ENCODE data around the gene NDUFS6. TPM values are rescaled to one million over a fixed set of nuclear protein-coding genes. Genes with fewer than 3 reads are reported as not detected.

NDUFS6 gene
- total RNA-seq, 1 donor = 10.3 TPM

DNA sequence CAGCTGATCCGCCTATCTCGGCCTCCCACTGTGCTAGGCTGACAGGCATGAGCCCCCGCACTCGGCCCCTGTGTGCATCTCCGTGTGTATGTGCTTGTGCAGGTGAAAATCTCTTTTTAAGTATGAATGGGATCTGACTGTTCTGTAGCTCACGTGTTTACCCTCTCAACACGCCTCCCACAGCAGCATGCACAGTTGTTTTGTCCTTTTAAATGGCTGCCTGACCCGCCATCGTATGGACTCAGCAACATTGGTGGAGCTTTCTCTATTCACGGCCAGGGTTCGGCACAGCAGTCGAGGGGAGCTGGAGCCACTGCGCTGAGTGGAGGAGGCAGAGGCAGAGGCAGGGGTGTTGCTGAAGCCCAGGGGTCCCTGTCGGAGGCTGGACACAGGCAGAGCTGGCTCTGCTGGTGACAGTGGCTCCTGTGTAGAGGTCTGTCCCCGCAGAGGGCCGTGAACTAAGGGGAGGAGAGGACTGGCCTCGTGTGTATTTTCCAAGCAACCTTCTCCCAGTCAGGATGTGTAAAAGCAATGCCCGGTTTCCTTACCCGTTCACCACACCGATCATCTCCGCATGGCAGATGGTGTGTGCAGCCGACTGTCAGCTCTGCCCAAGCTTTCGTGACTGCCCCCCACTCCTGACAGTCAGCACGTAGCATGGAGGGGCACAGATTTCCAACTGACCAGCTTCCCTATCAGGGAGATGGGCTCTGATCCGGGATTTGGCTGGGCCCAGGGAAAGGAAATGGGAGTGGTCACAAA lies 38.9 kb upstream of the NDUFS6 start:
- H3K27me3 ChIP-seq (ENCODE audit: insufficient read depth, low read length) = no peaks in the 10 kb centered on the region
- H3K4me1 ChIP-seq (ENCODE audit: insufficient read depth, low read length) = no peaks in the 10 kb centered on the region
- no peaks in the 10 kb centered on the region for H3K9me3 ChIP-seq (ENCODE audit: low read depth, low read length)
- no peak overlapping the region for H3K4me3 ChIP-seq (ENCODE audit: low read length)

DNA sequence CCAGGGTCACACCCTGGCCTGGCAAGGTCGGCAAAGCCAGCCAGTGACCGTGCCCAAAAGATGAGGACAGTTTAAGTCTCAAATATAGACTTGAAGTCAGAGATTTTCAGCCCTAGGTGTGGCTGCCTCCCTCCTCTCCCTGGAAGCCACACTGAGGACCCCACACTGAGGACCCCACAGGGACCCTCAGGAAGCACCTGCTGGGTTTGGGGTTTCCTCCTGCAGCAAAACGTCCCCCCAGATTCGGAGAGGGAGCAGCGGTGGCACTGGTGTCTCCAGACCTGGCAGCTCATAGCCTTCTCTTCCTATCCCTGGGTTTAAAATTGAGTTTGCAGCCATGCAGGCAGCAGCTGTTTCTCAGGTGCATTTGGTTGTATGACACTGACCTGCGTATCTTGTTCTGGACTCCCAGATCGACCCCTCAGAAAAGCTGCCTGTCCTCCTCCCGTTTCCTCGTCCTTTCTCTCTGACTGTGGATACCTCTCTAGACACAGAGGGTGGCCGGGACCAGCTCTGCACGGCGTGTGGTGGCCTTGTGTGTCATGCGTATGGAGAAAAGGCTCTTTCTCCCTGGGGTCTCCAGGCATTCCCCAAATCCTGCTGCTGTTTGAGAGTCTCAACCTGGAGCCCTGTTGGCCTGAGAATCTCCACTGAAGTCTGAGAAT lies 38.2 kb upstream of the NDUFS6 start:
- Histone ChIP-seq H3K9me3 (ENCODE audit: low read depth, low read length) (no peaks in the 10 kb centered on the region), H3K27me3 (ENCODE audit: insufficient read depth, low read length) (no peaks in the 10 kb centered on the region), H3K4me3 (ENCODE audit: low read length) (no peak overlapping the region), H3K4me1 (ENCODE audit: insufficient read depth, low read length) (no peaks in the 10 kb centered on the region)

DNA sequence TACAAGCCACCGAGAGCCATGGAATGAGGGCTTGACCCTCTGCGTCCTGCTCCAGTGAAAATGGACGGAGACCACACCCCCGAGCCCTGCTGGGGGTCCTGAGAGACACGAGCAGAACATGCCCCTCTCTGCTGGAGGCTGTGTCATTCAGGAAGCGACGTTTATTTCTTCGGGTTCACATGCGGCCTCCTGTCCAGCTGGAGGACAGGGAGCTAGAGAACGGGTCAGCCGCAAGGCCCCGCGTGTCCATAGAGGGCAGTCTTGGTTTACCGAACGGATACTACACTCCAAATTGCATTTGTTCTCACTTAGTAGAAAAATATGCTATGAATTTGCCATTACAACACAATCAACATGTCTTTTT lies 37.7 kb upstream of the NDUFS6 start:
- Histone ChIP-seq H3K27me3 (ENCODE audit: insufficient read depth, low read length) (no peaks in the 10 kb centered on the region), H3K9me3 (ENCODE audit: low read depth, low read length) (no peaks in the 10 kb centered on the region), H3K4me3 (ENCODE audit: low read length) (no peak overlapping the region), H3K4me1 (ENCODE audit: insufficient read depth, low read length) (no peaks in the 10 kb centered on the region)

DNA sequence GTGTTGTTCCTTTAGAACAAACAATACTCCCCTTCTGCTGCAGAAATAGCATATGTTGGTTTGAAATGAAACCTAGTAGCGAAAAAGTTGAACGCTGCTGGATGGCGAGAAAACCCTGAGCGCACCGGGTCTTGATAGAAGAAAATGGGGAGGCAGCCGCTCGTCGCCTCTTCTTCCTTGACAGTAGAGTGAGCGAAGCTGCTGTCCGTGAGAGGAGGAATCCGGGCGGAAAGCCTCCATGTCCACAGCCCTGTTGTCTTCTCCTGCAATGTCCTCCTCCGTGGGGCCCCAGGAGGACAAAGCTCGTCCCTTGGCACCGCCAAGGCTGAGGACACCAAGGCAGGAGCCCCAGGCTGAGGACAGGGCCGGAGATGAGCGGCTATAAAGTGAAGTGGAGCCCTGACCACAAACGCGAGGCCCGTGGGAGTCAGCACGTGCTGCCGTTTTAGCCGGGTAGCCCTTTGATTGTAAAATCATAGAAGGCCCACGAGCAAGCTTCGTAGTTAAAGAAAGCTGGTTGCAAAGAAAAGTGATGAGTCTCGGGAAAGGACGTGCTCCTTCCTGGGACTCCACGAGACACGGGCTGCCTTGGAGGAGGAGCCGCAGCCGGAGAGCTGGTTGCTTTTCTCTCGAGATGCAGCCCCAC lies 37.1 kb upstream of the NDUFS6 start:
- Histone ChIP-seq H3K27me3 (ENCODE audit: insufficient read depth, low read length) (no peaks in the 10 kb centered on the region), H3K4me1 (ENCODE audit: insufficient read depth, low read length) (no peaks in the 10 kb centered on the region), H3K9me3 (ENCODE audit: low read depth, low read length) (no peaks in the 10 kb centered on the region), H3K4me3 (ENCODE audit: low read length) (no peak overlapping the region)

DNA sequence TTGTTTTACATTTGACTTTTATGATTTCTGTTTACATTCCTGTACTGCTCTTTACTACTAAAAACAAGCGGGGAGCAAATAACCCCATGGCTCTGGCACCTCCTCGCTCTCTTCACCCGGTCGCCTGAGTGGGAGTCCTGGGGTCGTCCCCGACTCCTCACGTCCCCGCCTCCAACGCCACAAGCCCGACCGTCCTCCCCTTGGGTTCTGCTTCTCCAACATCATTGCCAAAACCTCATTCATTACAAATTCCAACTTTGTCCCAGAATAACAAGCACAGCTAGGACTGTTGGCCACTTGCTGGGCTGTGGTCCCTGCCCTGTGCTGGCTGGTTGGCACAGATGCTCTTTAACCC lies 36.6 kb upstream of the NDUFS6 start:
- Histone ChIP-seq H3K27me3 (ENCODE audit: insufficient read depth, low read length) (no peaks in the 10 kb centered on the region), H3K4me1 (ENCODE audit: insufficient read depth, low read length) (no peaks in the 10 kb centered on the region), H3K9me3 (ENCODE audit: low read depth, low read length) (no peaks in the 10 kb centered on the region), H3K4me3 (ENCODE audit: low read length) (no peak overlapping the region)

DNA sequence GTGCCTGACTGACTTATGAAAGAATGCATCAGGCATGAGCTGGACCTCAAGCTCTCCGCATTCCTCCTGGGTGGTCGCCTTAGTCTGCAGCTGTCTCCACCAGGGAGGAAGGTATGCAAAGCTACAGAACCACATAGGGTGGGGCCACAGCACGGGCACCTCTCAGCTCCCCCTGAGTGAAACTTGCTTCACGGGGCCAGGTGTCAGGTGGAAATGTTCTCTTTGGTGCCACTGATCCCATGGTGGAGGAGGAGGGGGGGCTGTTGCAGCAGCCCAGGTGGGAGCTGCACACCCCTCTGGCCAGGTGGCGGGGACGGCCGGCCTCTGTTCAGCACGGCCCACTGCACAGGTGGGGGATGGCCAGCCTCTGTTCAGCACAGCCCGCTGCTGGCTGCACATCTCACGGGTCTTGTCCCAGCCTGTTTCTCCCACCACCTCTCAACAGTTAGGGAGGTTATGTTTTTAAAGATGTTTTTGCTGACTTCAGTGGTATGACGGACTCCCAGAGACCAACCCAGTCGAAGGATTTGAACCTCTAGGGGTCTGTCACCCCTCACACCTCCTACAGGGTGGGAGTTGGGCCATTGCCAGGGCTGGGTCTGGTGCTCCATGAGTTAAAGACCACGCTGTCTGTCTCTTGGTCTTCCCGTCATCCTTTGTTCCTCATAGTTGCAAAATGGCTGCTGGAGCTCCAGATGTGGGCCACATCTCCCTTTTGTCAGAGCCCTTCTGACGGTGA lies 35.9 kb upstream of the NDUFS6 start:
- no peaks in the 10 kb centered on the region for H3K9me3 ChIP-seq (ENCODE audit: low read depth, low read length)
- no peaks in the 10 kb centered on the region for H3K27me3 ChIP-seq (ENCODE audit: insufficient read depth, low read length)

DNA sequence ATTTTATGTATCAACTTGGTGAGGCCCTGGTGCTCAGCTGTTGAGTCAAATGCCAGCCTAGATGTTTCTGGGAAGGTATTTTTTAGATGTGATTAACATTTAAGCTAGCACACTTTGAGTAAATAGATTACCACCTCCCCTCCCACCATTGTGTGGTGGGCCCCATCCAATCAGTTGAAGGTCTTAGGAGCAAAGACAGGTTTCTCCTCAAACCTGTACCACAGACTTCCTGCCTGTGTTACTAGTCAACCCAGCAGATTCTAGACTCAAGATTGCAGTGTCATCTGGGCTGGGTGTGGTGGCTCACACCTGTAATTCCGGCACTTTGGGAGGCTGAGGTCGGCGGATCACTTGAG lies 35.3 kb upstream of the NDUFS6 start:
- Histone ChIP-seq H3K4me1 (ENCODE audit: insufficient read depth, low read length) (no peaks in the 10 kb centered on the region), H3K27me3 (ENCODE audit: insufficient read depth, low read length) (no peaks in the 10 kb centered on the region)

More for the DNA sequence above, 35.9 kb upstream of the NDUFS6 start:
- Histone ChIP-seq H3K4me1 (ENCODE audit: insufficient read depth, low read length) (no peaks in the 10 kb centered on the region), H3K4me3 (ENCODE audit: low read length) (no peak overlapping the region)

DNA sequence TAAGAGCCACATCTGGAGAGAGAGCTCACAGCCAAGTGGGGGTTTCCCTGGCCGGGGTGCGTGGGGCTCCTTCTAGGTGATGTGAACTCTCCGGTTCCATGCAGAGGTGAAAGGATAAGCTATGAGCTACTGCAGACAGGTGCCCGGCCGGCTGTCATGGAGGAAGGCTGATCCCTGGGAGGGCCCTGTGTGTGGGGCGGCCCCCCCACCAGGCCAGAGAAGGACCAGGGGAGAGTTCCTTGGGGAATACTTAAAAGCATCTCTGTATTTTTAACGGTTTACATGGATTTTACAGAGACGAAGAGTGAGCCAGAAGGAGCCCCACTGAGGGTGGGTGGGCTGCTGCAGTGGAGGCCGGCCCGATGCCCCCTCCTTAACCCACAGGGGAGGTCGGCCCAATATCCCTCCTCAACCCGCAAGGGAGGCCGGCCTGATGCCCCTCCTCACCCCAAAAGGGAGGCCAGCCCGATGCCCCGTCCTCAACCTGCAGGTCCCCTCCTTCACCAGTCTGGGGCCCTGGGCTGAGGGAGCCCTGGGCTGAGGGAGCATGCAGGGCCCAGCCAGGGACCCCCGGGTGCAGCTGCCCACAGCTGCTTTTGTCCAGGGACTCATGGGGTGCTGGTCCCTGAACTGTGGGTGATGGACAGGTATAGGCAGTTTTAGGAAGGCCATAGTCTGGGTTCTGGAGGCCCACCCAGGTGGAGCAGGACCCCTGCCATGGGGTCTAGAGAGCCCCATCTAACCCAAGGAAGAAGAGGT lies 33.5 kb upstream of the NDUFS6 start:
- H3K4me3 ChIP-seq (ENCODE audit: low read length) = no peak overlapping the region
- H3K4me1 ChIP-seq (ENCODE audit: insufficient read depth, low read length) = no peaks in the 10 kb centered on the region
- H3K9me3 ChIP-seq (ENCODE audit: low read depth, low read length) = no peaks in the 10 kb centered on the region
- no peaks in the 10 kb centered on the region for H3K27me3 ChIP-seq (ENCODE audit: insufficient read depth, low read length)

More for the DNA sequence above, 35.3 kb upstream of the NDUFS6 start:
- no peak overlapping the region for H3K4me3 ChIP-seq (ENCODE audit: low read length)
- no peaks in the 10 kb centered on the region for H3K9me3 ChIP-seq (ENCODE audit: low read depth, low read length)

DNA sequence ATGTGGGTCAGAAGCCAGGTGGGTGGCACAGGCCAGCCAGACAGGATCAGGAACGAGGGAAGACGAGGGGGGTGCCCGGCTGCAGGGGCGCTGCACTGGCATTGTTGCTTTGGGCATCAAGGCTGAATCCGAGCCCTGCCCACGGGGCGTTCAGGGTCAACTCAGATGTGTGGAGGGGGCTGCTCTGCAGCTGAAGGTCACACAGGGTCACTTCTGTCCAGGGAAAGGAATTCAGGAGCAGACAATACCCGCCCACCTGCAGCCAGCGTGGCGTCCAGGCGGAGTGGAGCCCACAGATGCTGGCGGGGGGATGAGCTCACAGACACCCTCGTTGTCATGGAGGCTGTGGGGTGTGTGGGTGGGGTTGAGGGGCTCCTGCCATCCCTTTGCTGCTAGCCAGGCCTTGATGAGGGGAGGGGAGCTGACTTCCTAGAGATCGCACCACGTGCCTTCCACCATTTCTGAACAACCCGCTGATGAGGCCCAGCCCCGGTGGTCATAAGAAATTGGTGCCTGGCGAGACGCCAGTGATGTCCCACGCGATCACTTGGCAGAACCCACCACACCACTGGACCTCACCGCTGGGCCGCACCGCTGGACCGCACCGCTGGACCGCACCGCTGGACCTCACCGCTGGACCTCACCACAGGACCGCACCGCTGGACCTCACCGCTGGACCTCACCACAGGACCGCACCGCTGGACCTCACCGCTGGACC lies 32.8 kb upstream of the NDUFS6 start:
- Histone ChIP-seq H3K9me3 (ENCODE audit: low read depth, low read length) (no peaks in the 10 kb centered on the region), H3K4me1 (ENCODE audit: insufficient read depth, low read length) (no peaks in the 10 kb centered on the region), H3K27me3 (ENCODE audit: insufficient read depth, low read length) (no peaks in the 10 kb centered on the region), H3K4me3 (ENCODE audit: low read length) (no peak overlapping the region)

DNA sequence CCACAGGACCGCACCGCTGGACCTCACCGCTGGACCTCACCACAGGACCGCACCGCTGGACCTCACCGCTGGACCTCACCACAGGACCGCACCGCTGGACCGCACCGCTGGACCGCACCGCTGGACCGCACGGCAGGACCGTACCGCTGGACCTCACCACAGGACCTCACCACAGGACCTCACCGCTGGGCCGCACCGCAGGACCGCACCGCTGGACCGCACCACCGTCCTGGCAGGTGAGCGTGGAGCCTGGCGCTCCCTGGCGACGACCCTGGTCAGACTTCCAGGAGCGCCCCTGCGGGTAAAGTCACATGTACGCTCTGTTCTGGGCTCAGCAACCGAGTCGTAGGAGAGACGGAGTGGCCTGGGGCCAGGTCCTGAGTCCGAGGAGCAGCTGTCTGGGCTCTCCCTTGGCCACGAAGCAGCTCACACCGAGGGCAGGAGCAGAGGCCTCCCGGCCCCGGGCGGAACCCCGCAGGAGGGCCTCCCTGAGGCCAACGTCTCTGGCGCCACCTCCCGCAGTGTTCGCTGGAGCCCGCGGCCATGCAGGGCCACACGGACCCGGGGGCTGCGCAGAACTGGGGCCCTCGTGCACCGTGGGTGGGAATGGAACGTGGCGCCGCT lies 32.1 kb upstream of the NDUFS6 start:
- Histone ChIP-seq H3K4me1 (ENCODE audit: insufficient read depth, low read length) (no peaks in the 10 kb centered on the region), H3K27me3 (ENCODE audit: insufficient read depth, low read length) (no peaks in the 10 kb centered on the region), H3K4me3 (ENCODE audit: low read length) (no peak overlapping the region), H3K9me3 (ENCODE audit: low read depth, low read length) (no peaks in the 10 kb centered on the region)

DNA sequence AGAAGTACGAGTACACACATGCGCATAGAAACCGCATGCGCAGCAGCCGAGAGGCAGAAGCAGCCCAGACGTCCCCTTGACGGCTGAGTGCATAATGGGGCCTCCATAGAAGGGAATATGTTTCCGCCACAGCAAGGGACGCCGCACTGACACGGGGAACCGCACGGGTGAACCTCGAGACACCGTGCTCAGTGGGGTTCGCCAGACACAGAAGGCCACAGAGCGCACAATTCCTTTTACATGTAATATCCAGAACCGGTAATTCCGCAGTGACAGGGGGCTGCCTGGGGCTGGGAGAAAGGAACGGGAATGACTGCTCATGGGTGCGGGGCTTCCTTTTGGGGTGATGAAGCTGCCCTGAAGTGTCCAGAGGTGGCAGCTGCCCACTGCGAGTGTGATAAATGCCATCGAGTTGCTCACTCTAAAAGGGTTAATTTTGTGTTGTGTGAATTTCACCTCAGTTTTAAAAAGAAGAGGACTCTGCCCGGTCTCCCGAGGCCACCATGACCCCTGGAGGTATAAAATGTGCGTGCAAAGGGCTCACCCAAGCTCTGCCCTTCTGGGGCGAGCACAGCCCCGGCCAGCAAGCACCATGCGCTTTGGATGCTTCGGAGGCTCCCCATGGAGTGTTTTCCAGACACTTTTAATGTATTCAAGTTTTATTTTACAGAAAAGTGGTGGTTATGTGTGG lies 31.3 kb upstream of the NDUFS6 start:
- Histone ChIP-seq H3K4me1 (ENCODE audit: insufficient read depth, low read length) (no peaks in the 10 kb centered on the region), H3K4me3 (ENCODE audit: low read length) (no peak overlapping the region), H3K27me3 (ENCODE audit: insufficient read depth, low read length) (no peaks in the 10 kb centered on the region), H3K9me3 (ENCODE audit: low read depth, low read length) (no peaks in the 10 kb centered on the region)

DNA sequence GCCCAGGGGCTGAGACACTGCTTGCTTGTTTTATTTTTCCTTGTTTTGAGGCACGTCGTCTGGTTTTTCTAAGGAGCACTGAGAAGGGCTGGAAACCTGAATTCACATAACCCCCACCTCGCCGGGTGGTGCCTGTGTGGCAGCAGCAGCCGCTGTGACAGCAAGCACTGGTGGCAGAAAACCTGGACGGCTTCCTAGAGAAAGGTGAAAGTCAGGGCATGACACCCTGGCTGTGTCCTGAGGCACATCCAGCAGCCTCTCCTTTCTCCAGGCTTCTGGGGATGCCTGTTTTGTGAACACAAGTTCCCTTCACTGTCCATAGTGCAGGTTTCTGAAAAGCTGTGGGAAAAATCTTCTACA lies 30.8 kb upstream of the NDUFS6 start:
- Histone ChIP-seq H3K4me3 (ENCODE audit: low read length) (no peak overlapping the region), H3K9me3 (ENCODE audit: low read depth, low read length) (no peaks in the 10 kb centered on the region), H3K4me1 (ENCODE audit: insufficient read depth, low read length) (no peaks in the 10 kb centered on the region), H3K27me3 (ENCODE audit: insufficient read depth, low read length) (no peaks in the 10 kb centered on the region)

DNA sequence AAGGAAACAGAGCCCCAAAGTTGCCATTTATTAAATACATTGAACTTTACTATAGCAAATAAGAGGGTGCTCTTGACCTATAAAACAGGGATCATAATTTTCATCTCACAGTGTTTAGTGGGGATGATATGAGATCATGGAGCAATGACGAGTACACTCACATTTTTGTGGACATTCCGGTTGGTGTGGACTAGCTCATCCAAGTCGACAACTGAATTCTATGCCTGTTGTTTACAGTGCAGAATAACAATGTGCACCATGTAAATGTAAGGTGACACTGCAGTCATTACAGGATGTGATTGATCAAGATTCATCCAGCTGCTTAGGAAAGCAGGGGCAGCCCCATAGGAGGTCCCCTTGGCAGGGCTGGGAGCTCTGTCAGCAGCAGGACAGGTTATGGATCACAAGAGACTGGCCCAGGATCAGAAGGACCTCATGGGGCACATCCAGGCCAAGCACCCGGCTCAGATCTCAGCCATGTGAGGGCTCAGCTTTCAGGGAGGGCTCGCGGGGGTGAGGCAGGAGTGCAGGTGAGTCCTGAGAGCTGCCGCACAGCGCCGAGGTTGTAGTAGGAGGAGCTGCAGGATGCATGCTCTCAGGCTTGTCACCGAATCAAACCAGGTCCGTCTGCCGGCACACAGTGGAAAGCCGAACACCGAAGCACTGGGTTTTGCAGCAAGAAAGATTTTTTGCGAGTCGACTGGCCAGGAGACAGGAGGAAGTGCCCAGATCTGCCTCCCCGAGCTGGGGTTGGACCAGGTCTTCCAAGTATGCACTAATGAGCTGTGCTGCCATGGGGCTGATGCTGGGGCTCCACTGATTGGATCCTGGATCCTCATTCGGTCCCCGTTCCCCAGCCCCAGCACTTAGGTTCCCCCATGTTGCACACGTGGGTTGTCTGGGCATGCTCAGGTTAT lies 29.8 kb upstream of the NDUFS6 start:
- H3K27me3 ChIP-seq (ENCODE audit: insufficient read depth, low read length) = no peaks in the 10 kb centered on the region
- H3K9me3 ChIP-seq (ENCODE audit: low read depth, low read length) = no peaks in the 10 kb centered on the region
- no peaks in the 10 kb centered on the region for H3K4me1 ChIP-seq (ENCODE audit: insufficient read depth, low read length)
- no peak overlapping the region for H3K4me3 ChIP-seq (ENCODE audit: low read length)
